Uterus (tissue), 2 donors: ENCODE data around the gene RCAN2.

Experiments used
- POLR2A ChIP-seq, 2 donors: fragments of 450-650 bp; IDR thresholded peaks; one replicate each; pipeline ENCODE4 v1.6.1; 2016; ENCODE audit warnings: antibody characterized with exemption in 2 of 2, mild to moderate bottlenecking in 1 of 2, moderate library complexity in 1 of 2
- TF ChIP-seq, protein P1 (sequence below), 4 experiments: fragments of 200-600 bp in 2 of 4; fragments of 450-650 bp in 2 of 4; sonication (generic) in 2 of 4; IDR thresholded peaks; one replicate each; pipeline ENCODE4 v1.5.1; 2016 to 2019; ENCODE audit warnings: antibody characterized with exemption in 4 of 4, mild to moderate bottlenecking in 2 of 4, moderate library complexity in 1 of 4

DNA sequence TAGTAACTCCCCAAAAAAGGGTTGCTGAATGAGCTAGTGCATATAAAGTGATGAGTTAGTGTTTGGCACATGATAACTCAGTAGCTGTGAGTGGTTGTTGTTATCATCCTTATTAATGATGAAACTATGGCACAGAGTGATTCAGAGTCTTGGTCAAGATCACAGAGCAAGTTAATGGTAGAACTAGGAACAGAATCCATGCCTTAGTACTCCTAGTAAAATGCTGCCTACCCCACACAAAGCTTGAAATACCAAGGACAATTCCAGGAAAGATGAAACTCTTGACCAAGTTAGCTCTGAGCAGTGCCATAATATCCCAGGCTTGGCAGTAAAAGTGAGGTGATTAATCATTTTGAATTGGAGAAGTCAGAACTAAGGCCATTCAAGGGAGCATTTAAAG, 211.4 kb downstream of the RCAN2 start:
- no peak for TF ChIP-seq POLR2A (IDR thresholded peaks at IDR 0.05)
- TF ChIP-seq, protein P1, sequence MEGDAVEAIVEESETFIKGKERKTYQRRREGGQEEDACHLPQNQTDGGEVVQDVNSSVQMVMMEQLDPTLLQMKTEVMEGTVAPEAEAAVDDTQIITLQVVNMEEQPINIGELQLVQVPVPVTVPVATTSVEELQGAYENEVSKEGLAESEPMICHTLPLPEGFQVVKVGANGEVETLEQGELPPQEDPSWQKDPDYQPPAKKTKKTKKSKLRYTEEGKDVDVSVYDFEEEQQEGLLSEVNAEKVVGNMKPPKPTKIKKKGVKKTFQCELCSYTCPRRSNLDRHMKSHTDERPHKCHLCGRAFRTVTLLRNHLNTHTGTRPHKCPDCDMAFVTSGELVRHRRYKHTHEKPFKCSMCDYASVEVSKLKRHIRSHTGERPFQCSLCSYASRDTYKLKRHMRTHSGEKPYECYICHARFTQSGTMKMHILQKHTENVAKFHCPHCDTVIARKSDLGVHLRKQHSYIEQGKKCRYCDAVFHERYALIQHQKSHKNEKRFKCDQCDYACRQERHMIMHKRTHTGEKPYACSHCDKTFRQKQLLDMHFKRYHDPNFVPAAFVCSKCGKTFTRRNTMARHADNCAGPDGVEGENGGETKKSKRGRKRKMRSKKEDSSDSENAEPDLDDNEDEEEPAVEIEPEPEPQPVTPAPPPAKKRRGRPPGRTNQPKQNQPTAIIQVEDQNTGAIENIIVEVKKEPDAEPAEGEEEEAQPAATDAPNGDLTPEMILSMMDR (IDR thresholded peaks at IDR 0.05) = no peak
